HG03469 (cell line): ENCODE measurements around the gene SERPINF2.
"Not testable (repeated sequence)": the region's sequence is repeated elsewhere in the genome, so short reads cannot be mapped to it uniquely, and the experiment has no call there.

ENCODE experiments used
- ATAC-seq: cut with Tn5 transposase; IDR thresholded peaks from one replicate; pipeline ENCODE4 v1.9.1; 2021; ENCODE audit warnings: mild to moderate bottlenecking, moderate library complexity, moderate number of reproducible peaks; ENCODE audit not compliant: unreplicated experiment

SERPINF2 gene

DNA sequence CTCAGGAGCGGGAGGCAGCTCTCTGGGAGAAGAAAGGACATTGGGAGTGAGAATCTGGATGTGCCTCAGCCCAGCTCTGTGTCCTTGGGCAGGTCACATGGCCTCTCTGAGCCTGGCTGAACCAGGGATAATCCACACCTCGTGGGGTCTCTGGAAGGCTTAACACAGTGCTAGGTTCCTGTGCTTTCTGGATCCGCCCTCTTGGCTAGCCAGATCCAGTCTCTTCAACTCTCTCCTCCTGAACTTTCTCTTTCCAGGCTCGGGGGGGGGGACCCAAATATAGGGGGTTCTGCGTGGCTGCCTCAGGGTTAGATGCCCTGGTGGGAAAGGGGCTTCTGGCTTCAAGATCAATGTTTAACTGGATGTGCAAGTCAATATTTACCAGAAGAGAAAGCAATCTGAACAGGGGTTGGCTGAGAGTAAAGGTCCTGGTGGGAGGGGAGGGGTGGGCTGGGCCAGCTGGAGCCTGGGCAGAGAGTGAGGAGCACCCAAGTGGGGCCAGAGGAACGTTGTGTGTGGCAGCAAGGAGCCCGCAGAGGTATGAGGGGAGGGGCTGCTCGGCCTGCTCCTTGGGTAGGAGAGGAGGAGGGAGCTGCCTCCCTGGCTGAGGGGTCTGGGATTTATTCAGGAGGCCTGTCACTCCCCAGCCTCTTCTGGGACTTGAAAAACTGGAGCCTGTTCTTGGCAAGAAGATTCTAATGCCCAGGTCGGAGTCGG lies at the start of gene SERPINF2:
Gene SERPINF2 (plus strand): TSS at position 501 of the 717 bp plus-strand sequence. CDS start 2,125 bp downstream, outside the sequence.
- no peak for ATAC-seq

- ATAC-seq, result no peak
Observed at GRCh38 chr17:1693339-1693738, 49.3 kb upstream of the SERPINF2 start.

- ATAC-seq, result no peak
Observed at GRCh38 chr17:1695365-1695764, 47.3 kb upstream of the SERPINF2 start.

DNA sequence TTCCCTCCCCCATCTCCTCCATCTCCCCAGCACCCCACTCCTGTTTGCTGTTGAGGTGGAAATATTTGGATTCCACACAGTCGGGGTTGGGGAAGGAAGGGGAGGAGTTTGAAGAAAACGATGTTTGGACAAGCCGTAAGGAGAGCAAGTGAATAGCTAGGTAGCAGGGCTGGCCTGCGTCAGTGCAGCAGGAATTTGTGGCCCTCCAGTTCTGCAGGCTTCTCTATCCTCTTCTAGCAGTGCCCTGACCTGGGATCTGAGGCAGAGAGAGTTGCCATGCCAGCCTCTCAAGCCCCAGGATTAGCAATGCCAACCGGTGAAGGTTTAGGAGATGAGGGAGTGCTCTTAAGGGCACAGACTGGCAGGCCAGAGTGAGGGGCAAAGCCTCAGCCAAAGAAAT lies 45.0 kb upstream of the SERPINF2 start:
- no peak for ATAC-seq

DNA sequence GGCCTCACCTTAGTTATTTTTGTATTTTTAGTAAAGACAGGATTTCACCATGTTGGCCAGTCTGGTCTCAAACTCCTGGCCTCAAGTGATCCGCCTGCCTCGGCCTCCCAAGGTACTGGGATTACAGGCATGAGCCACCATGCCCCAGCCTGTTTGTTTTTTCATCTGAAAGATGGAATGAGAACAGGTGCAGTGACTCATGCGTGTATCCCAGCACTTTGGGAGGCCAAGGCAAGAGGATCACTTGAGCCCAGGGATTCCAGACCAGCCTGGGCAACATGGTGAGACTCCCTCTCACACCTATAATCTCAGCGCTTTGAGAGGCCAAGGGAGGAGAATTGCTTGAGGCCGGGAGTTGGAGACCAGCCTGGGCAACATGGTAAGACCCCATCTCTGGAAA lies 42.8 kb upstream of the SERPINF2 start:
- not testable (repeated sequence) for ATAC-seq

- ATAC-seq, result no peak
Observed at GRCh38 chr17:1703063-1703462, 39.6 kb upstream of the SERPINF2 start.

DNA sequence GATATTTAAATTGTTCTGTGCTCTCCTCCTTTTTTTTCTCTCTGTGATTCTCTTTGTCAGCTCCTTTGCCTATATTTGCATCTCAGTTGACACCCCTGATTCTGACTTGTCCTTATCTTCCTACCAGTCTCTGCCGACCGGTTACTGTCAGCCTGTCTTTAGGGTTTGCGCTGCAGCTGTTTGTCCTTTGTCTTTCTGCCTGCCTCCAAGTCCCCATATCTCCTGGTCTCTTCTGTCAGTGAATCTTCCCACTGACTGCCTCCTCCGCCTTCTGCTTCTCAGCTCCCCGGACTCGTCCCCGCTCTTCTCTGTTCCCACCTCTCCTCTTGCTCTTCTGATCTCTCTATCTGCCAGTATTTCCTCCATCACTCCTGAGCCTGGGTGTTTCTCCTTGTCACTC lies 37.7 kb upstream of the SERPINF2 start:
- ATAC-seq, result no peak

GRCh38 chr17:1707107-1707506 lies 35.6 kb upstream of the SERPINF2 start:
- no peak for ATAC-seq

DNA sequence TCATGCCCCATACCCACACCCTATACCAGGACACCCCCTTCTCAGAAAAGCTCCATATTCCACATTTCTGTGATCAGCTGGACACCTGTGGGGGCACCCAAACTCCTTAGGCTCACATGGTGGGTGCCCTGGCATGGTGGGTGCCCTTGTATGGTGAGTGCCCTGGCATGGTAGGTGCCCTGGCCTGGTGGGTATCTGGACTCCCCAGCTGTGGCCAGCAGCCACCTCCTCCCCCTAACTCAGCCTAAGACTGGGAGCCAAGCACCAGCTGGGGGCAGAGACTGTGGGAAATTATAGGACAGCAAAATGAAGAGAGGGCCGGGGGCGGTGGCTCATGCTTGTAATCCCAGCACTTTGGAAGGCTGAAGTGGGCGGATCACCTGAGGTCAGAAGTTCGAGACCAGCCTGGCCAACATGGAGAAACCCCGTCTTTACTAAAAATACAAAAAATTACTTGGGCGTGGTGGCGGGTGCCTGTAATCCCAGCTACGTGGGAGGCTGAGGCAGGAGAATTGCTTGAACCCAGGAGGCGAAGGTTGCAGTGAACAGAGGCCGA lies 33.8 kb upstream of the SERPINF2 start:
- ATAC-seq, result not testable (repeated sequence)

GRCh38 chr17:1709403-1709951 lies 33.2 kb upstream of the SERPINF2 start:
- no peak for ATAC-seq

DNA sequence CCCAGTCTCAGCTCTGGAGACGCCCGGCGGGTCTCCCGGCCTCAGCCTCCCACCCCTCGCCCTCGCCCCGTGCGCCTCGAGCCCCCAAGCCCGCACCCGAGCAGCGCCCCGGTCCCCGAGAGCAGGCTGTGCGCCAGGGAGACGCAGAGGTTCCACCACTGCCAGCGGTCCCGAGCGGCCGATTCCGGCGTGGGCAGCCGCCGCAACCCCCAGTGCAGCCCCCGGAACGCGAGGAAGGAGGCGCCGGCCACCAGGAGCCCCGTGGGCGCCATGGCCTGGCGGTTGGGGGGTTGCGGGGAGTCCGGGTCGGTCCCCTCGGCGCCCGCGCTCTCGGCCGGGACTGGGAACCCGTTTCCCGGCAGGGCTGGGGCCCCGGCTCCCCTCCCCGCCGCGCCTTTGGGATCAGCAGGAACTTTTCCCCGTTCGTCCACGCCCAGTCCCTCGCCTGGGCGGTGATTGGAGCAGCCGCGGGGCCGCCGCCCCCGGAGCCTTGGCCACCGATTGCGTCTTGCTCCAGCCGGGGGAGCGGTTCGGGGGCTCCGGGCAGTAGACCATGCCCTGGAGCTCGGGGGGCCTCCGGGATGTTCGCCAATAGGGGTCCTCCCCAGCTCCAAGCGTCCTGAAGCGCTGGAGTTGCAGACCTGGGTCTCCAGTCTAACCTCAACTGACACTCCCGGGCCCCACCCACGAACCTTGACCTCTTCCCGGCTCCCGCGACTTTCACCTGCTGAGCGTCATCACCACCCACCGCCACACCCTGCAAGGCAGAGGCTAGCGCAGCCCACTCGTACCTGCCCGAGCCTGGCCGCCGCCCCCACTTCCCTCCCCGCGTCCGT lies 32.5 kb upstream of the SERPINF2 start, which contains the start of gene TLCD2:
Gene TLCD2 (minus strand): TSS at position 407 of the 836 bp plus-strand sequence. CDS start 135 bp downstream, at position 272.
- no peak for ATAC-seq

- no peak for ATAC-seq
Observed at GRCh38 chr17:1710807-1711553, 31.7 kb upstream of the SERPINF2 start.

- no peak for ATAC-seq
Observed at GRCh38 chr17:1711804-1712203, 30.9 kb upstream of the SERPINF2 start.

GRCh38 chr17:1712271-1712670 lies 30.4 kb upstream of the SERPINF2 start:
- no peak for ATAC-seq

- ATAC-seq, result no peak
Observed at GRCh38 chr17:1713160-1713877, 29.4 kb upstream of the SERPINF2 start.

GRCh38 chr17:1713878-1714426 lies 28.7 kb upstream of the SERPINF2 start:
- no peak for ATAC-seq

GRCh38 chr17:1714427-1714979 lies 28.2 kb upstream of the SERPINF2 start:
- no peak for ATAC-seq

GRCh38 chr17:1714980-1715802 lies 27.5 kb upstream of the SERPINF2 start:
- no peak for ATAC-seq

- no peak for ATAC-seq
Observed at GRCh38 chr17:1715803-1716075, 26.9 kb upstream of the SERPINF2 start.
